Hepatocyte (in vitro differentiated cells): ENCODE measurements around the gene AZIN2. TPM values are rescaled to one million over a fixed set of nuclear protein-coding genes. Genes with fewer than 3 reads are reported as not detected.

Source experiments
- DNase-seq: peaks from one replicate; pipeline ENCODE4 v3.0.0-alpha.2; 2016; ENCODE audit warnings: low spot score
- H2AFZ ChIP-seq: fragments of 200-600 bp; sonication (generic); 2 replicates; pipeline ENCODE4 v1.6.0; 2016; ENCODE audit warnings: antibody characterized with exemption, mild to moderate bottlenecking
- H3K27ac ChIP-seq: fragments of 200-600 bp; sonication (generic); 2 replicates; pipeline ENCODE4 v1.5.1; 2016; ENCODE audit warnings: mild to moderate bottlenecking
- H3K27me3 ChIP-seq: fragments of 200-600 bp; sonication (generic); 2 replicates; pipeline ENCODE4 v1.6.1; 2016
- H3K36me3 ChIP-seq: fragments of 200-600 bp; sonication (generic); replicated peaks from 2 replicates; pipeline ENCODE4 v1.5.1; 2016; ENCODE audit warnings: low read depth; ENCODE audit not compliant: insufficient read depth
- H3K4me1 ChIP-seq: fragments of 200-600 bp; sonication (generic); 2 replicates; pipeline ENCODE4 v1.5.1; 2016; ENCODE audit warnings: mild to moderate bottlenecking, moderate library complexity; ENCODE audit not compliant: insufficient read depth
- H3K4me2 ChIP-seq: fragments of 200-600 bp; sonication (generic); 2 replicates; pipeline ENCODE4 v1.6.0; 2016
- H3K4me3 ChIP-seq: fragments of 200-600 bp; sonication (generic); 2 replicates; pipeline ENCODE4 v1.5.1; 2016; ENCODE audit warnings: mild to moderate bottlenecking
- H3K79me2 ChIP-seq: fragments of 200-600 bp; sonication (generic); 2 replicates; pipeline ENCODE4 v1.6.0; 2017; ENCODE audit warnings: mild to moderate bottlenecking
- H3K9me2 ChIP-seq: fragments of 200-600 bp; sonication (generic); replicated peaks from 2 replicates; pipeline ENCODE4 v1.6.0; 2017; ENCODE audit warnings: mild to moderate bottlenecking; ENCODE audit not compliant: insufficient read depth
- H3K9me3 ChIP-seq: fragments of 200-600 bp; sonication (generic); 2 replicates; pipeline ENCODE4 v1.5.1; 2016; ENCODE audit warnings: low read depth, mild to moderate bottlenecking
- H4K20me1 ChIP-seq: fragments of 200-600 bp; sonication (generic); 2 replicates; pipeline ENCODE4 v1.6.0; 2016; ENCODE audit warnings: mild to moderate bottlenecking; ENCODE audit not compliant: insufficient read depth, poor library complexity, severe bottlenecking
- EZH2 ChIP-seq: fragments of 200-600 bp; sonication (generic); IDR thresholded peaks from 2 replicates; pipeline ENCODE4 v1.6.1; 2016; ENCODE audit warnings: antibody characterized with exemption, mild to moderate bottlenecking, borderline replicate concordance
- EZH2phosphoT487 ChIP-seq: fragments of 200-600 bp; sonication (generic); IDR thresholded peaks from one replicate; pipeline ENCODE4 v1.6.1; 2018; ENCODE audit warnings: antibody characterized with exemption, mild to moderate bottlenecking, low read depth, moderate library complexity; ENCODE audit not compliant: unreplicated experiment, severe bottlenecking
- WGBS: methylation state at CpG from one replicate; pipeline ENCODE4 v1.1.6; 2016; ENCODE audit warnings: low lambda C conversion rate; ENCODE audit errors: missing lambda C conversion rate; 5-methylcytosine and 5-hydroxymethylcytosine counted together
- polyA plus RNA-seq: library from polyadenylated mRNA; unstranded; fragments of >200 nt; fragmentation: Nextera tagmentation; extraction: Ambion mirVana; gene quantifications from 2 replicates; pipeline ENCODE4 v1.2.1, GENCODE V29; 2016
- total RNA-seq: library from RNA; depleted of rRNA; stranded (reverse); fragments of >200 nt; gene quantifications from 2 replicates; pipeline ENCODE4 v1.2.3, GENCODE V29; 2014
- TF ChIP-seq, protein P1 (sequence below): fragments of 200-600 bp; sonication (generic); IDR thresholded peaks from 2 replicates; pipeline ENCODE4 v1.5.1; 2016; ENCODE audit warnings: antibody characterized with exemption, mild to moderate bottlenecking; ENCODE audit not compliant: poor library complexity

Gene AZIN2
- total and polyA plus RNA-seq, 2 experiments from 2014 or later: 1.8 to 2.8 TPM

DNA sequence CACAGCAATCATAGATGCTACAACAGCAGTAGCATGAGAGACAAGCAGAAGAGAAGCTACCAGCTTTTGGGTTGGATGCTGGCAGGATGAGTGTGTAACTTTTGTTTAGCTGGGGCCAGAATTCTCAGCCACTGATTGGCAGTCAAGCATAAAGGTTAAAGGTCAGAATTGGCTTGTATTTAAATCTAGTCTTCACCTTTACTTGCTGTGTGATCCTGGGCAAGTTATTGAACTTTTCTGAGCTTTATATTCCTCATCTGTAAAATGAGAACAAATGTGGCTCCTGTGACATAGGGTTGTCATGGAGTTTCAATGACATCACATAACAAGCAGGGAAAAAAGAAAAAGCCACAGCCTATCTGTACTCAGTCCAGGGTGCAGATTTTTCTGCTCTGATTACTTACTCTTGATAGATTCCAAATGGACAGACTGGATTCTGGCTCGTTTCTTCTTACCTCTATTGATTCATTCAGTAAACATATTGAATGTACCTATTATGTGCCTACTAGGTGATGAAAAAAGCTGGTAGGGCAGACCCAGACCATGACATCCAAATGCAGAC, 2.8 kb upstream of the AZIN2 start:
- Histone ChIP-seq H3K27ac (no peak overlapping the region), H3K4me2 (no peak overlapping the region), H3K4me1 (peaks cover 4% of the 10 kb centered on the region), H3K9me3 (no peaks in the 10 kb centered on the region), H4K20me1 (no peaks in the 10 kb centered on the region), H2AFZ (no peak overlapping the region), H3K27me3 (no peaks in the 10 kb centered on the region), H3K36me3 (no peaks in the 10 kb centered on the region), H3K79me2 (no peaks in the 10 kb centered on the region), H3K4me3 (no peak overlapping the region), H3K9me2 (no peaks in the 10 kb centered on the region)
- 45% methylated on average over 1 of the region's 1 CpG for WGBS
- DNase-seq: no peak
- TF ChIP-seq, protein P1, sequence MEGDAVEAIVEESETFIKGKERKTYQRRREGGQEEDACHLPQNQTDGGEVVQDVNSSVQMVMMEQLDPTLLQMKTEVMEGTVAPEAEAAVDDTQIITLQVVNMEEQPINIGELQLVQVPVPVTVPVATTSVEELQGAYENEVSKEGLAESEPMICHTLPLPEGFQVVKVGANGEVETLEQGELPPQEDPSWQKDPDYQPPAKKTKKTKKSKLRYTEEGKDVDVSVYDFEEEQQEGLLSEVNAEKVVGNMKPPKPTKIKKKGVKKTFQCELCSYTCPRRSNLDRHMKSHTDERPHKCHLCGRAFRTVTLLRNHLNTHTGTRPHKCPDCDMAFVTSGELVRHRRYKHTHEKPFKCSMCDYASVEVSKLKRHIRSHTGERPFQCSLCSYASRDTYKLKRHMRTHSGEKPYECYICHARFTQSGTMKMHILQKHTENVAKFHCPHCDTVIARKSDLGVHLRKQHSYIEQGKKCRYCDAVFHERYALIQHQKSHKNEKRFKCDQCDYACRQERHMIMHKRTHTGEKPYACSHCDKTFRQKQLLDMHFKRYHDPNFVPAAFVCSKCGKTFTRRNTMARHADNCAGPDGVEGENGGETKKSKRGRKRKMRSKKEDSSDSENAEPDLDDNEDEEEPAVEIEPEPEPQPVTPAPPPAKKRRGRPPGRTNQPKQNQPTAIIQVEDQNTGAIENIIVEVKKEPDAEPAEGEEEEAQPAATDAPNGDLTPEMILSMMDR: no peak
- TF ChIP-seq EZH2phosphoT487: no peak
- TF ChIP-seq EZH2: no peak

DNA sequence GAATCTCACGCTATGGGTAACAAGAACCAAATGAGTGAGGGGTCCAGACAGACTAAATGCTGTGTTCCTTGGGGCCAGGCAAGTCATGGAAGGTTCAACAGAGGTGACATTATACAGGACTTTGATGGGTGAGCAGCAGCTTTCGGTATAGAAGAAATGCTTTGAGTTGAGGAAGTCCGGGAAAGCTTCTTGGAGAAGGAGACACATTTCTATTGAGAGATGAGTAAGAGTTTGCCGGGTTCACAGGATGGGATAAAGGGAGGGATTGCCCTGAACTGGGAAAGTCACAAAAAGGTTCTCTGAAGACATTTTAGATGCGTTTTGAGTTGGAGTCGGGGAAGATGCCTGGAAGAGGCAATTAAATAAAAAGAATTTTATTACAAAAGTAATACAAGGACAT, 580 bp upstream of the AZIN2 start:
- no peaks in the 10 kb centered on the region for H3K79me2 ChIP-seq
- no peaks in the 10 kb centered on the region for H3K9me3 ChIP-seq
- no peaks in the 10 kb centered on the region for H3K27me3 ChIP-seq
- no peaks in the 10 kb centered on the region for H3K36me3 ChIP-seq
- TF ChIP-seq EZH2phosphoT487 (no peak), EZH2 (no peak)
- TF ChIP-seq, protein P1: no peak
- no peak overlapping the region for H3K4me3 ChIP-seq
- H3K9me2 ChIP-seq: no peaks in the 10 kb centered on the region
- no peak for DNase-seq
- 61% methylated on average over 6 of the region's 6 CpGs for WGBS
- H3K4me2 ChIP-seq: peak overlapping the region; percentile 84
- peaks cover 4% of the 10 kb centered on the region for H3K4me1 ChIP-seq
- no peaks in the 10 kb centered on the region for H4K20me1 ChIP-seq
- H3K27ac ChIP-seq: no peak overlapping the region
- peak overlapping the region; percentile 71 for H2AFZ ChIP-seq

DNA sequence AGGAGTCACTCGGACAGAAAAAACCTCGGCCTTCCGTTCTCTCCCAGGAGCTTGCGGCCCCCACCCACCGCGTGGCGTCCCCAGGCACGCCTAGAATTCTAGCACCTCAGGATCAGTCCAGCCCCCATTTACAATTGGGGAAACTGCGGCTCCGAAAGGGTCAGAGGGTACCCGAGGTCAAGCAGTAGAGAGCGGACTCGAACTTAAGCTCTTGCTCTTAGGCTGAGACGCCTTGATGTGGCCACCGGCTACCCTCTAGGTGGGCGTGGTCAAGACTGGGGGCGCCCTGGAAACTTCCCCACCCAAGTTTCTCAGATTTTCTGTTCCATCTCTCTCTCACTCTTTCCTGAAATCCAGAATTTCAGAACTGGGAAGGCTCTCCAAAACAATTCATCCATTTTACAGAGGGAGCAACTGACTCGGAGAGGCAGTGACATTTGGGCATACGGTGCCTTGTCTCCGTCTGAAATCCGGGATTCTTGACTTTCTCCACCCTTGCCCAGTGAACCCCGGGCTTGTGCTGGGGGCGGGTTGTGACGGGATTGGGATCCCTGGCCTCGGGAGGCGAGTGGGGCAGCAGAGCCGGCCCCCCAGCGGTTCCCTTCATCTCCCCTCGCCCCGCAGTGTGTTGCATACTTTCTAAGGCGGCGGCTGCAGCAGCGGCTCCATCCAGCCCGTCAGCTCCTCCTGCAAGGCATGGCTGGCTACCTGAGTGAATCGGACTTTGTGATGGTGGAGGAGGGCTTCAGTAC, 777 bp downstream of the AZIN2 start:
- H3K4me1 ChIP-seq: peaks cover 4% of the 10 kb centered on the region
- peak overlapping the region; percentile 79 for H2AFZ ChIP-seq
- 9% methylated on average over 34 of the region's 35 CpGs for WGBS

More for the DNA sequence above, 777 bp downstream of the AZIN2 start:
- Histone ChIP-seq H3K79me2 (no peaks in the 10 kb centered on the region), H3K9me3 (no peaks in the 10 kb centered on the region), H3K36me3 (no peaks in the 10 kb centered on the region), H3K4me2 (peak overlapping the region; percentile 84), H4K20me1 (no peaks in the 10 kb centered on the region), H3K27me3 (no peaks in the 10 kb centered on the region), H3K27ac (no peak overlapping the region), H3K4me3 (peak overlapping the region; percentile 63), H3K9me2 (no peaks in the 10 kb centered on the region)
- TF ChIP-seq EZH2 (no peak), EZH2phosphoT487 (no peak)
- TF ChIP-seq, protein P1: no peak
- peak; percentile 37 for DNase-seq
